Erythroblast (primary cell): ENCODE results near the gene TMEM238.

Source experiments
- GATA1 ChIP-seq: IDR thresholded peaks from 2 replicates; pipeline ENCODE4 v1.6.1; 2011; ENCODE audit warnings: low read depth, mild to moderate bottlenecking, control low read depth, low read length, moderate library complexity
- POLR2A ChIP-seq: IDR thresholded peaks from 2 replicates; pipeline ENCODE4 v1.6.1; 2011; ENCODE audit warnings: mild to moderate bottlenecking, low read length

GRCh38 chr19:55387736-55388497, 3.8 kb upstream of the TMEM238 start:
- TF ChIP-seq POLR2A (no peak), GATA1 (no peak)
